Mesenchymal stem cell (in vitro differentiated cells and primary cell): Measurements from ENCODE around the gene KCND3.

Experiments used
- DNase-seq: peaks from one replicate; pipeline ENCODE4 v3.0.0-alpha.2; 2013
- H2AFZ ChIP-seq: one replicate; pipeline ENCODE4 v1.6.1; 2013; ENCODE audit warnings: low read depth, mild to moderate bottlenecking, control low read depth, inconsistent platforms, low read length, moderate library complexity
- H2AK5ac ChIP-seq: 2 replicates; pipeline ENCODE4 v1.6.1; 2013; ENCODE audit warnings: low read length, moderate library complexity, mild to moderate bottlenecking, inconsistent platforms; ENCODE audit not compliant: severe bottlenecking
- H2BK120ac ChIP-seq: one replicate; pipeline ENCODE4 v1.6.1; 2013; ENCODE audit warnings: low read depth, mild to moderate bottlenecking, inconsistent platforms, low read length, moderate library complexity
- H2BK12ac ChIP-seq, 2 experiments: one replicate each; pipeline ENCODE4 v1.6.1; 2013; ENCODE audit warnings: inconsistent platforms in 2 of 2, low read length in 2 of 2, mild to moderate bottlenecking in 2 of 2, moderate library complexity in 2 of 2, control low read depth in 1 of 2
- H2BK15ac ChIP-seq: one replicate; pipeline ENCODE4 v1.6.1; 2013; ENCODE audit warnings: mild to moderate bottlenecking, low read depth, inconsistent platforms; ENCODE audit not compliant: poor library complexity, severe bottlenecking
- H2BK5ac ChIP-seq: 2 replicates; pipeline ENCODE4 v1.6.1; 2013; ENCODE audit warnings: low read depth, mild to moderate bottlenecking, low read length, control low read depth, inconsistent platforms; ENCODE audit not compliant: poor library complexity, severe bottlenecking
- H3K14ac ChIP-seq, 2 experiments: one replicate each; pipeline ENCODE4 v1.6.1; 2013; ENCODE audit warnings: inconsistent platforms in 2 of 2, low read length in 2 of 2, control low read depth in 1 of 2, mild to moderate bottlenecking in 1 of 2, moderate library complexity in 1 of 2
- H3K18ac ChIP-seq, 2 experiments: one replicate each; pipeline ENCODE4 v1.6.1; 2013; ENCODE audit warnings: inconsistent platforms in 2 of 2, low read length in 2 of 2, control low read depth in 1 of 2, low read depth in 1 of 2, mild to moderate bottlenecking in 1 of 2
- H3K23ac ChIP-seq, 2 experiments: one replicate each; pipeline ENCODE4 v1.6.1; 2013; ENCODE audit warnings: inconsistent platforms in 2 of 2, low read length in 2 of 2, mild to moderate bottlenecking in 2 of 2, moderate library complexity in 2 of 2, control low read depth in 1 of 2
- H3K27ac ChIP-seq: 2 replicates; pipeline ENCODE4 v1.5.1; 2013; ENCODE audit warnings: mild to moderate bottlenecking, moderate library complexity, low read length, control low read depth, inconsistent platforms; ENCODE audit not compliant: poor library complexity, severe bottlenecking
- H3K27me3 ChIP-seq, 2 experiments: 2 replicates each; pipeline versions ENCODE4 v1.6.1 to v1.7.0; 2013; ENCODE audit warnings: low read length in 2 of 2, mild to moderate bottlenecking in 2 of 2, moderate library complexity in 2 of 2, control low read depth in 1 of 2, inconsistent platforms in 1 of 2; ENCODE audit not compliant: control insufficient read depth in 1 of 2, insufficient read depth in 1 of 2
- H3K36me3 ChIP-seq, 2 experiments: 2 replicates each; pipeline versions ENCODE4 v1.6.1 to v1.7.0; 2013; ENCODE audit warnings: low read length in 2 of 2, control low read depth in 1 of 2, inconsistent platforms in 1 of 2, low read depth in 1 of 2, mild to moderate bottlenecking in 1 of 2; ENCODE audit not compliant: insufficient read depth in 2 of 2, control insufficient read depth in 1 of 2
- H3K4ac ChIP-seq, 2 experiments: one replicate each; pipeline ENCODE4 v1.6.1; 2013; ENCODE audit warnings: inconsistent platforms in 2 of 2, low read length in 2 of 2, mild to moderate bottlenecking in 2 of 2, moderate library complexity in 2 of 2, control low read depth in 1 of 2, low read depth in 1 of 2
- H3K4me1 ChIP-seq: 2 replicates; pipeline ENCODE4 v1.6.1; 2013; ENCODE audit warnings: low read depth, low read length, control low read depth; ENCODE audit not compliant: control insufficient read depth, insufficient read depth
- H3K4me2 ChIP-seq: 2 replicates; pipeline ENCODE4 v1.6.1; 2013; ENCODE audit warnings: low read length, mild to moderate bottlenecking, inconsistent platforms; ENCODE audit not compliant: poor library complexity, severe bottlenecking
- H3K4me3 ChIP-seq, 2 experiments: 2 replicates each; pipeline versions ENCODE4 v1.5.1 to v1.7.0; 2013; ENCODE audit warnings: low read length in 2 of 2, mild to moderate bottlenecking in 2 of 2, control low read depth in 1 of 2, low read depth in 1 of 2; ENCODE audit not compliant: insufficient read depth in 1 of 2
- H3K79me1 ChIP-seq: replicated peaks from 2 replicates; pipeline ENCODE4 v1.6.1; 2013; ENCODE audit warnings: mild to moderate bottlenecking, control low read depth, low read length, inconsistent platforms; ENCODE audit not compliant: poor library complexity, severe bottlenecking
- H3K9ac ChIP-seq: 2 replicates; pipeline ENCODE4 v1.7.0; 2013; ENCODE audit warnings: mild to moderate bottlenecking, low read length, moderate library complexity
- H3K9me3 ChIP-seq: 2 replicates; pipeline ENCODE4 v1.7.0; 2013; ENCODE audit warnings: mild to moderate bottlenecking, low read length; ENCODE audit not compliant: control insufficient read depth
- H4K8ac ChIP-seq: one replicate; pipeline ENCODE4 v1.6.1; 2013; ENCODE audit warnings: inconsistent platforms, mild to moderate bottlenecking, low read length, moderate library complexity
- H4K91ac ChIP-seq: one replicate; pipeline ENCODE4 v1.6.1; 2013; ENCODE audit warnings: mild to moderate bottlenecking, low read length, inconsistent platforms
- WGBS: methylation state at CpG from one replicate; pipeline ENCODE4 v1.1.7; 2013; ENCODE audit warnings: mixed read lengths; 5-methylcytosine and 5-hydroxymethylcytosine counted together

The KCND3 gene

DNA sequence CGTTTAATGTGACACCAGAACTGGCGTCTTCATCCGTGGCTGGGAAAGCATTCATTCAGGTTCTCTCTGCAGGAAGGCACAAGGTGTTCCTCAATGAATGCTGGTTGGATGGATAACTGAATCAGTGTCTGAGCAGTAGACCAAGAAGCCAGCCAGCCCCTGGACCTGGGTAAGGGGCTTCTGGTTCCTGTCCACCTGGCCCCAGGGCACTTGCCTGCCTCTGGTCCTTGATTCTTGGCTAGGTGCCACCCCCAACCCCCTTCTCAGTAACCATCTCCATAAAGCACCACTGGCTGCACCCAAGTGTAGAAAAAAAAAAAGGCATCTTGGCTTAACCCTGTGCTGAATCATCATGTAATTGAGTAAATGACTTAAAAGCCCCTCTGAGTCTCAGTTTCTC is 59.1 kb downstream of the KCND3 start:
- Histone ChIP-seq H3K4me2 (no peak overlapping the region), H4K8ac (no peak overlapping the region), H3K4ac (no peak overlapping the region), H2BK5ac (no peak overlapping the region), H2BK12ac (no peak overlapping the region), H3K9ac (no peak overlapping the region), H3K9me3 (no peaks in the 10 kb centered on the region), H3K36me3 (no peaks in the 10 kb centered on the region), H3K23ac (no peak overlapping the region), H2AK5ac (no peak overlapping the region), H2BK120ac (no peak overlapping the region), H3K4me1 (no peaks in the 10 kb centered on the region), H3K27me3 (peaks cover 3 to 33% of the 10 kb centered on the region in 2 experiments), H3K14ac (no peak overlapping the region), H3K18ac (no peak overlapping the region), H2AFZ (no peak overlapping the region), H2BK15ac (no peak overlapping the region), H3K4me3 (no peak overlapping the region), H3K27ac (no peak overlapping the region), H3K79me1 (no peaks in the 10 kb centered on the region), H4K91ac (no peak overlapping the region)
- no peak for DNase-seq
- WGBS = 91% methylated on average over 3 of the region's 3 CpGs

DNA sequence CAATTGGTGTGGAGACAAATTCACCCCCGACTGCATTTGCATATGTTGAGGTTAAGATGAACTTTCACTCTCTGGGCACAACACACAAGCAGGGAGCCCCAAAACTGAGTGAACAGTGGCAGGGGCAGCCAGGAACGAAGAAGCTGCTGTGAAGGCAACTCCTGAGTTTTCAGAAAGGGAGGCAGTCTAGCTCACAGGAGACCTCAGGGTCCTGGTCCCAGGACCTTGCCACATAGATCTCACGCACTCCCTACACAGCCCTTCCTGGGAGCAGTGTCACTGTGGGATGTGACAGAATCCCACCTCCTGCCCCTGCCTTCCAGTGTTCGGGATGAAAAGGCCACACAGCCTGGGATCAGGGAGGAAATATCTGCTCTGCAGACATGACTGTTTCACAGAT is 60.9 kb downstream of the KCND3 start:
- Histone ChIP-seq H3K4ac (no peak overlapping the region), H4K91ac (no peak overlapping the region), H3K9me3 (no peaks in the 10 kb centered on the region), H3K23ac (no peak overlapping the region), H2BK120ac (no peak overlapping the region), H3K18ac (no peak overlapping the region), H4K8ac (no peak overlapping the region), H3K4me2 (no peak overlapping the region), H2AFZ (no peak overlapping the region), H3K4me3 (no peak overlapping the region), H3K27ac (no peak overlapping the region), H2BK15ac (no peak overlapping the region), H2BK5ac (no peak overlapping the region), H2AK5ac (no peak overlapping the region), H3K9ac (no peak overlapping the region), H3K36me3 (no peaks in the 10 kb centered on the region), H3K14ac (no peak overlapping the region), H2BK12ac (no peak overlapping the region), H3K4me1 (no peaks in the 10 kb centered on the region), H3K79me1 (no peaks in the 10 kb centered on the region), H3K27me3 (peaks cover 3 to 38% of the 10 kb centered on the region in 2 experiments)
- WGBS = 62% methylated on average over 4 of the region's 4 CpGs
- DNase-seq = no peak

DNA sequence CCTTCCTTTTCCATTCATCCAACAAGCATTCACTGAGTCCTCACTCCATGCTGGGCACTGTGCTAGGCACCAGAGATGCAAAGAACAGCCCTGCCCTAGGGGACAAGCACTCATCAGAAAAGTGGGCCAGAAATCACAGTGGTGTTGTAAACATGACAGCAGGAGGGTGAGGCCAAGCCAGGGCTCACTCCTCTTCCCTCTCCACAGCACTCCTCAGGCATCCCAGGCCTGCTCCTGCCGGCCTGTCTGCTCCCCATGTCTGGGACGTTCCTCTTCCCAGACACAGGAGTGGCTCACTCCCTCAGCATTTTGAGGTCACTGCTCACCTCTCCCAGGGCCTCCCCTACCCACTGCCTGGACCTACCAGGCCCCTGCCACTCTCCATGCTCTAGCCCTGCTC is 61.8 kb downstream of the KCND3 start:
- Histone ChIP-seq H3K79me1 (no peaks in the 10 kb centered on the region), H3K36me3 (no peaks in the 10 kb centered on the region), H2AFZ (no peak overlapping the region), H2AK5ac (no peak overlapping the region), H2BK5ac (no peak overlapping the region), H3K14ac (no peak overlapping the region), H3K9me3 (no peaks in the 10 kb centered on the region), H3K4ac (no peak overlapping the region), H3K23ac (no peak overlapping the region), H3K9ac (no peak overlapping the region), H3K18ac (no peak overlapping the region), H4K91ac (no peak overlapping the region), H3K4me3 (no peak overlapping the region), H2BK120ac (no peak overlapping the region), H3K4me1 (no peaks in the 10 kb centered on the region), H3K4me2 (no peak overlapping the region), H2BK15ac (no peak overlapping the region), H4K8ac (no peak overlapping the region), H3K27ac (no peak overlapping the region), H3K27me3 (peaks cover 3 to 38% of the 10 kb centered on the region in 2 experiments), H2BK12ac (no peak overlapping the region)
- 46% methylated on average over 2 of the region's 2 CpGs for WGBS
- DNase-seq = no peak

DNA sequence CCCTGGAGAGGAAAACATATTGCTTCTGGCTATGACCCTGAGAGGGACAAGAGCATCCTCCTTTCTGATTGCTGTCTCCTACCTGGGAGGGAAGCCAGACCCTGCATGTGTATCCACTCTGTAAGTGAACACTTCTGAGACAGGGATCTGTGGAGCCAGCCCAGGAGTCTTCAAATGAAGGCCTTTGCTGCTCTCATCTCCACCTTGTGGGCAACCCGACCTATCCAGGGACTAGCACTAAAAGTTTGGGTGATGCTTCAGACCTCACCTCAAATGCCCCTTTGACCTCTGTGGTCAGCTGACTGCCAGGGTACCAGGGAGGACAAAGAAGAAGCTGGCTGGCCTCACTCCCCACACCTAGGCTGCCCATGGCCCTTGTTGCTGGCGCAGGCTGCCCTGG is 64.7 kb downstream of the KCND3 start:
- Histone ChIP-seq H3K27ac (no peak overlapping the region), H2BK5ac (no peak overlapping the region), H4K8ac (no peak overlapping the region), H2BK120ac (no peak overlapping the region), H3K79me1 (no peaks in the 10 kb centered on the region), H2AFZ (no peak overlapping the region), H3K4me1 (peaks cover 2% of the 10 kb centered on the region), H3K14ac (no peak overlapping the region), H2AK5ac (no peak overlapping the region), H3K36me3 (no peaks in the 10 kb centered on the region), H3K9me3 (no peaks in the 10 kb centered on the region), H3K4ac (no peak overlapping the region), H3K9ac (no peak overlapping the region), H3K23ac (no peak overlapping the region), H3K4me3 (no peak overlapping the region), H2BK12ac (no peak overlapping the region), H3K4me2 (no peak overlapping the region), H3K27me3 (peaks cover 3 to 19% of the 10 kb centered on the region in 2 experiments), H2BK15ac (no peak overlapping the region), H4K91ac (no peak overlapping the region), H3K18ac (no peak overlapping the region)
- no peak for DNase-seq
- WGBS = 65% methylated on average over 2 of the region's 2 CpGs
